ENCODE data around the gene HSPG2. TPM values are rescaled to one million over a fixed set of nuclear protein-coding genes. Genes with fewer than 3 reads are reported as not detected.
A peak's percentile ranks its signal among the peaks of the same experiment; 100 is the strongest.

The HSPG2 gene
- total and polyA plus RNA-seq, 9 of the 15 experiments (the other 6 are each of a cell fraction or from before 2014, with no cell fraction given): 0.14 to 160 (median 15.7) TPM

GRCh38 chr1:21903638-21904453, 33.3 kb downstream of the HSPG2 start (continued):
- no peak for TF ChIP-seq IRF9 (tag; IDR thresholded peaks at IDR 0.05)
- no peak for TF ChIP-seq KDM1A (IDR thresholded peaks at IDR 0.05)
- TF ChIP-seq ETS1 (conservative IDR thresholded peaks at IDR 0.05; ENCODE audit: control insufficient read depth, low read depth, low read length): no peak
- TF ChIP-seq E2F6 (IDR thresholded peaks at IDR 0.05; ENCODE audit: borderline replicate concordance in 1 of 2, extremely low read depth in 1 of 2, insufficient read depth in 1 of 2, insufficient read length in 1 of 2, low read depth in 1 of 2, low read length in 1 of 2, poor library complexity in 1 of 2, severe bottlenecking in 1 of 2): peak in 1 of 2 experiments; percentile 27
- no peak for TF ChIP-seq PRDM10 (IDR thresholded peaks at IDR 0.05; ENCODE audit: partially characterized antibody)
- no peak for TF ChIP-seq SIN3A (IDR thresholded peaks at IDR 0.05; ENCODE audit: borderline replicate concordance in 2 of 2, control insufficient read depth in 1 of 2, low read depth in 2 of 2, low read length in 2 of 2)
- no peak for TF ChIP-seq ELK3 (CRISPR knock-in tag; IDR thresholded peaks at IDR 0.05)
- TF ChIP-seq ZNF699 (CRISPR knock-in tag; IDR thresholded peaks at IDR 0.05; ENCODE audit: insufficient replicate concordance): no peak
- 0 out of 2 replicates have a peak, but pooled peaks have one; percentile 6 for TF ChIP-seq MECOM (CRISPR knock-in tag; IDR thresholded peaks at IDR 0.05)
- TF ChIP-seq RBBP5 (IDR thresholded peaks at IDR 0.05; ENCODE audit: borderline replicate concordance, insufficient read depth, low read length, poor library complexity, severe bottlenecking): no peak
- no peak for TF ChIP-seq MTA3 (IDR thresholded peaks at IDR 0.05; ENCODE audit: borderline replicate concordance)
- TF ChIP-seq KLF16 (IDR thresholded peaks at IDR 0.05): no peak
- TF ChIP-seq CBX1 (IDR thresholded peaks at IDR 0.05; ENCODE audit: low read depth): no peak
- TF ChIP-seq ZNF76 (CRISPR knock-in tag; IDR thresholded peaks at IDR 0.05; ENCODE audit: borderline replicate concordance): no peak
- 0 out of 2 replicates have a peak, but pooled peaks have one; percentile 29 for TF ChIP-seq ETV5 (CRISPR knock-in tag; IDR thresholded peaks at IDR 0.05; ENCODE audit: low read depth)
- TF ChIP-seq SETDB1 (IDR thresholded peaks at IDR 0.05; ENCODE audit: low read length): no peak
